Colonic mucosa (tissue), 4 donors: ENCODE data around the gene COX19. TPM values are rescaled to one million over a fixed set of nuclear protein-coding genes. Genes with fewer than 3 reads are reported as not detected.

Experiments used
- DNase-seq: peaks from one replicate; pipeline ENCODE4 v3.0.0-alpha.2; 2020
- H3K27ac ChIP-seq: fragments of 200-600 bp; one replicate; pipeline ENCODE4 v1.8.0; 2021
- H3K27me3 ChIP-seq: fragments of 200-600 bp; one replicate; pipeline ENCODE4 v1.8.0; 2021
- H3K36me3 ChIP-seq: fragments of 200-600 bp; one replicate; pipeline ENCODE4 v1.8.0; 2021
- H3K4me1 ChIP-seq: fragments of 200-600 bp; one replicate; pipeline ENCODE4 v1.8.0; 2021; ENCODE audit warnings: mild to moderate bottlenecking
- H3K4me3 ChIP-seq: fragments of 200-600 bp; one replicate; pipeline ENCODE4 v1.8.0; 2021
- H3K9ac ChIP-seq, 2 donors: one replicate each; pipeline ENCODE4 v1.7.0; 2013; ENCODE audit warnings: control low read depth in 2 of 2, low read depth in 2 of 2, low read length in 2 of 2
- H3K9me3 ChIP-seq: fragments of 200-600 bp; one replicate; pipeline ENCODE4 v1.8.0; 2021
- CTCF ChIP-seq: fragments of 200-600 bp; IDR thresholded peaks from one replicate; pipeline ENCODE4 v1.8.0; 2022; ENCODE audit warnings: antibody characterized with exemption, mild to moderate bottlenecking
- intact Hi-C: fragments of 100-400 bp; cut with DNase I; formaldehyde crosslinking; loops from one replicate; pipeline ENCODE4 v1.14.1; 2022
- total RNA-seq, 2 donors: library from RNA; stranded (reverse); fragmentation: NEBNext Ultra II Directional in 1 of 2; extraction: Animal tissue kit (Norgen Biotek cat#: 25700) in 1 of 2; gene quantifications; one replicate each; pipeline ENCODE4 v1.2.1, GENCODE V29; 2021
- donor health status: healthy.
- donor health status: DM: no; HTN: no; CAD: no.
- donor health status: DM: no; HTN: no; CAD: no.

COX19 gene
- total RNA-seq, 2 donors from 2014 or later: 11.6 to 16.5 TPM

- Histone ChIP-seq H3K4me3 (no peak overlapping the region), H3K9ac (no peak overlapping the region), H3K9me3 (no peaks in the 10 kb centered on the region), H3K4me1 (no peaks in the 10 kb centered on the region), H3K27ac (no peak overlapping the region), H3K36me3 (no peaks in the 10 kb centered on the region), H3K27me3 (no peaks in the 10 kb centered on the region)
- no peak for DNase-seq
- no peak for TF ChIP-seq CTCF
- intact Hi-C loops: no loop called here
These were observed 37.4 kb upstream of the COX19 start for GRCh38 chr7:1012716-1013095.

- Histone ChIP-seq H3K27ac (no peak overlapping the region), H3K9ac (no peak overlapping the region), H3K4me1 (no peaks in the 10 kb centered on the region), H3K27me3 (no peaks in the 10 kb centered on the region), H3K36me3 (no peaks in the 10 kb centered on the region), H3K4me3 (no peak overlapping the region), H3K9me3 (no peaks in the 10 kb centered on the region)
- TF ChIP-seq CTCF: no peak
- DNase-seq: no peak
- intact Hi-C loops: no loop called here
These were observed 36.8 kb upstream of the COX19 start for GRCh38 chr7:1012004-1012715.

GRCh38 chr7:1011297-1012003, 36.1 kb upstream of the COX19 start:
- Histone ChIP-seq H3K27ac (no peak overlapping the region), H3K36me3 (no peaks in the 10 kb centered on the region), H3K4me3 (no peak overlapping the region), H3K27me3 (no peaks in the 10 kb centered on the region), H3K9me3 (no peaks in the 10 kb centered on the region), H3K9ac (no peak overlapping the region), H3K4me1 (no peaks in the 10 kb centered on the region)
- TF ChIP-seq CTCF: no peak
- intact Hi-C loops: no loop called here
- DNase-seq: no peak

- no peaks in the 10 kb centered on the region for H3K4me1 ChIP-seq
- no peak for DNase-seq
- H3K4me3 ChIP-seq: no peak overlapping the region
- H3K36me3 ChIP-seq: no peaks in the 10 kb centered on the region
- no peaks in the 10 kb centered on the region for H3K9me3 ChIP-seq
- no peak overlapping the region for H3K9ac ChIP-seq
- H3K27ac ChIP-seq: no peak overlapping the region
- no peaks in the 10 kb centered on the region for H3K27me3 ChIP-seq
- TF ChIP-seq CTCF: no peak
- intact Hi-C loops: no loop called here
These were observed 34.9 kb upstream of the COX19 start for GRCh38 chr7:1010226-1010625.

- intact Hi-C loops: no loop called here
- no peak for DNase-seq
- H3K36me3 ChIP-seq: no peaks in the 10 kb centered on the region
These were observed 34.4 kb upstream of the COX19 start for GRCh38 chr7:1009747-1010146.

More at GRCh38 chr7:1009747-1010146, 34.4 kb upstream of the COX19 start:
- no peak for TF ChIP-seq CTCF
- H3K27ac ChIP-seq: no peak overlapping the region
- no peak overlapping the region for H3K4me3 ChIP-seq
- no peak overlapping the region for H3K9ac ChIP-seq
- H3K4me1 ChIP-seq: no peaks in the 10 kb centered on the region
- no peaks in the 10 kb centered on the region for H3K9me3 ChIP-seq
- no peaks in the 10 kb centered on the region for H3K27me3 ChIP-seq
